Activated naive CD4-positive, alpha-beta T cell treated with anti-CD3 and anti-CD28 coated beads, Interleukin-2, amount 50 U/mL, for 24 hours (primary cell): Measurements from ENCODE around the gene DCAF8.
A peak's percentile ranks its signal among the peaks of the same experiment; 100 is the strongest.
"Not testable (repeated sequence)": the region's sequence is repeated elsewhere in the genome, so short reads cannot be mapped to it uniquely, and the experiment has no call there.

Experiments
- H3K27ac Mint-ChIP-seq: one replicate; pipeline ENCODE4 v1.8.0; 2021; ENCODE audit warnings: mild to moderate bottlenecking, mixed read lengths
- H3K27me3 Mint-ChIP-seq: one replicate; pipeline ENCODE4 v1.8.0; 2021; ENCODE audit warnings: mixed read lengths
- H3K36me3 Mint-ChIP-seq: one replicate; pipeline ENCODE4 v1.8.0; 2021; ENCODE audit warnings: mixed read lengths
- H3K4me1 Mint-ChIP-seq: one replicate; pipeline ENCODE4 v1.8.0; 2021; ENCODE audit warnings: mixed read lengths
- H3K4me3 Mint-ChIP-seq: one replicate; pipeline ENCODE4 v1.8.0; 2021; ENCODE audit warnings: mild to moderate bottlenecking, mixed read lengths
- H3K9me3 Mint-ChIP-seq: one replicate; pipeline ENCODE4 v1.8.0; 2021; ENCODE audit warnings: mixed read lengths

Gene DCAF8

DNA sequence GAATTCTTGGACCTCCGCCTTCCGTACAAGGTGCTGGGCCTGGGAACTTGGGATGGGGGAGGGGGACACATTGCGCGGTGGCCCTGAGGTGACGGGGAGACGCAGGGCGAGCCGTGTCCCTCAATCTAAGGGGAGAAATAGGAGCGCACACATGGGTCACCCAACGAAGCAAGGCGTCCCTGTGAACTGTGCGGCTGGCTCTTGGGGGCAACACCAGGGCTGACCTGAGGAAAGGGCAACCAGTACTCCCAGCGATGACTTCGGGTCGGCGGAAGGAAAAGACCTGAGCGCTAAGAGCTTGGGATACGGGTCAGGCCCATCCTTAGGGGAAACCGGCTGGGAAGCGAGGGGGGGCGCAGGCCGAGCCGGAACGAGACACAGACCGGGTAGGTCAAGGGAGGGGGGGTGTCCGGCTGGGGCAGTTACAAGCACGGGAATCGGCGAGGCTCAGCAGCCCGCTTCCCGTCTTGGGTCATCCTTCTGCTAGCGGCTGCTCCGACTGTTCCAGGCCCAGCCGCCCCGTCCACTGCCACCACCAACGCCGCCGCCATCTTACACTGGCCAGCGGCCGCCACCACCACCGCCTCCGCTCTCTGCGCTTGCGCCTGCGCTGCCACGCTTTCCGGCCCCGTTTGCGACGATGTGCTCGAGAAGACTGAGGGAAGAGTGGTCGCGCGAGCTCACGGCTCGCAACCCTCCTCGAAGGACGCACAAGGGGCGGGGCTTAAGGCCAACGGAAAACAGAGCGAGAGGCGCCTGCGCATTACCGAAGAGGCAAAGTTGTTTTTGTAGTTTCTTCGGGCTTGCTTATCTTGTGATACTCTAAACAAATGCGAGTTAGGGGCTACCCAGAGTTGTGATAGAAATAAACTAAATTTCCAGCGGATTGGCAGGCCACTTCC, at the start of gene DCAF8:
TSS of gene DCAF8 (minus strand) at position 657 of the 902 bp plus-strand sequence. CDS start 18,541 bp downstream, outside the sequence.
- H3K4me1 Mint-ChIP-seq: peaks cover 49% of the 10 kb centered on the region
- H3K27ac Mint-ChIP-seq: peak within 1 kb of the TSS; percentile 98
- H3K4me3 Mint-ChIP-seq: peak within 1 kb of the TSS; percentile 98
- H3K9me3 Mint-ChIP-seq: no peaks in the 10 kb centered on the region
- H3K27me3 Mint-ChIP-seq: no peaks in the 10 kb centered on the region
- H3K36me3 Mint-ChIP-seq: peaks cover 8% of the 10 kb centered on the region

- Mint-ChIP-seq H3K4me3 (no peak overlapping the region), H3K4me1 (peaks cover 4% of the 10 kb centered on the region), H3K9me3 (no peaks in the 10 kb centered on the region), H3K27me3 (no peaks in the 10 kb centered on the region), H3K36me3 (peaks cover 27% of the 10 kb centered on the region), H3K27ac (no peak overlapping the region)
These were observed 47.2 kb upstream of the DCAF8 start for GRCh38 chr1:160309571-160309970.

DNA sequence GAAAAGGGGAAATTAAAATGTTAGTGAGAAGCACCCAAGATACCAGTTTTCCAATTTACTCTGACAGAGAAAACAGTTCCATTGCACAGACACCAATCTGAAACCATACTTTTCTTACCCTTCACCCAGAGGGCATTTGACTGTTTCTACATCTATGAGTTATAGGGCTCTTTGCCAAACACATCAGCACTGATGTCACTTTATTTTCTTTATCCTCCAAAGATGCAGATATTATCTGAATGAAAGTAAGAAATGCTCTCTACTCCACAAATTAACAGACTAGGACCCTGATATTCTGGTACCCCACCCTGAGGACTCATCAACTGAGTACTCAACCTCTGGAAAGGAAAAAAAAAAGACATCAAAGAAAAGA, 46.8 kb upstream of the DCAF8 start:
- peaks cover 3% of the 10 kb centered on the region for H3K4me1 Mint-ChIP-seq
- peaks cover 27% of the 10 kb centered on the region for H3K36me3 Mint-ChIP-seq

GRCh38 chr1:160308451-160309184, 46.3 kb upstream of the DCAF8 start:
- Mint-ChIP-seq H3K27me3 (no peaks in the 10 kb centered on the region), H3K27ac (no peak overlapping the region)

More for the DNA sequence above, 46.8 kb upstream of the DCAF8 start:
- Mint-ChIP-seq H3K27ac (no peak overlapping the region), H3K27me3 (no peaks in the 10 kb centered on the region), H3K4me3 (no peak overlapping the region), H3K9me3 (no peaks in the 10 kb centered on the region)

DNA sequence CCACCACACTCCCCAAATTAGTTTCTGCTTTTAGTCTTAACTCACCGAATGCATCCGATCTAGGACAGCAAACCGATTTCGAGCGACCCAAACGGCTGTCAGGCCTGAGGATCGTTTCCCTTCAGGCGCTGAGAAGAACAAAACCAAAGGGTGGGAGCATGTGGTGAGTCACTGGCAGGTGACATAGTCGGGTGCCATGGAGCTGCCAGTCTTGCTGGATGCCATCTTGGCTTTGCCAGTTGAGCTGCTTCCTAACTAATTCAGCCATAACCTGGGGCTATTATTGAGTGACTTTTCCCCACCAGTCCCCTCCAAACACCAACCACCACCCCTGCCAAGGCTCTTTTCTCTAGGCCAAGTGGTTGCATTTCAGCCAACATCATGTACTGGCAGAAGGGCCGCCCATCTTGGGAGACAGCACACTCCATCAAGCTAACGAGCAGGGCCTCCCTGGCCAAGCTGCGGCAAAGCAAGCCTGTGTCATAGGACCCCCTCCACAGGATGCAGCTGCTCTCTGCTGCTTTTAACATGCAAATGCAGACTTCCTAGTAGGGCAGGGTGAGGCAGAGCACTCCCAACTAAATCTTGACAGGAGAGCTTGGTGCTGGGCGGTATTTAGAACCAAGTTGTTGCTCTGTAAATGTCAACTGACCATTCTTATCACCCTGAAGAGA, 44.9 kb upstream of the DCAF8 start:
- H3K4me1 Mint-ChIP-seq: no peaks in the 10 kb centered on the region
- H3K4me3 Mint-ChIP-seq: no peak overlapping the region
- no peak overlapping the region for H3K27ac Mint-ChIP-seq
- peaks cover 22% of the 10 kb centered on the region for H3K36me3 Mint-ChIP-seq
- no peaks in the 10 kb centered on the region for H3K27me3 Mint-ChIP-seq
- no peaks in the 10 kb centered on the region for H3K9me3 Mint-ChIP-seq

More at GRCh38 chr1:160308451-160309184, 46.3 kb upstream of the DCAF8 start:
- Mint-ChIP-seq H3K36me3 (peaks cover 26% of the 10 kb centered on the region), H3K9me3 (no peaks in the 10 kb centered on the region), H3K4me3 (no peak overlapping the region), H3K4me1 (no peaks in the 10 kb centered on the region)

GRCh38 chr1:160300173-160300572, 37.8 kb upstream of the DCAF8 start:
- H3K4me1 Mint-ChIP-seq: no peaks in the 10 kb centered on the region
- peaks cover 13% of the 10 kb centered on the region for H3K36me3 Mint-ChIP-seq
- H3K9me3 Mint-ChIP-seq: no peaks in the 10 kb centered on the region

GRCh38 chr1:160296036-160296435, 33.7 kb upstream of the DCAF8 start:
- Mint-ChIP-seq H3K36me3 (peaks cover 20% of the 10 kb centered on the region), H3K4me1 (peaks cover 3% of the 10 kb centered on the region), H3K9me3 (no peaks in the 10 kb centered on the region), H3K27ac (no peak overlapping the region), H3K27me3 (no peaks in the 10 kb centered on the region), H3K4me3 (no peak overlapping the region)

More at GRCh38 chr1:160300173-160300572, 37.8 kb upstream of the DCAF8 start:
- Mint-ChIP-seq H3K4me3 (no peak overlapping the region), H3K27me3 (no peaks in the 10 kb centered on the region), H3K27ac (no peak overlapping the region)

- no peaks in the 10 kb centered on the region for H3K27me3 Mint-ChIP-seq
- H3K4me3 Mint-ChIP-seq: no peak overlapping the region
- peaks cover 4% of the 10 kb centered on the region for H3K4me1 Mint-ChIP-seq
- no peaks in the 10 kb centered on the region for H3K9me3 Mint-ChIP-seq
- peaks cover 24% of the 10 kb centered on the region for H3K36me3 Mint-ChIP-seq
- no peak overlapping the region for H3K27ac Mint-ChIP-seq
These were observed 30.9 kb upstream of the DCAF8 start for GRCh38 chr1:160293020-160293968.

GRCh38 chr1:160291248-160292220, 29.2 kb upstream of the DCAF8 start:
- Mint-ChIP-seq H3K9me3 (no peaks in the 10 kb centered on the region), H3K27ac (no peak overlapping the region), H3K36me3 (peaks cover 18% of the 10 kb centered on the region), H3K4me1 (peaks cover 4% of the 10 kb centered on the region), H3K4me3 (no peak overlapping the region), H3K27me3 (no peaks in the 10 kb centered on the region)

DNA sequence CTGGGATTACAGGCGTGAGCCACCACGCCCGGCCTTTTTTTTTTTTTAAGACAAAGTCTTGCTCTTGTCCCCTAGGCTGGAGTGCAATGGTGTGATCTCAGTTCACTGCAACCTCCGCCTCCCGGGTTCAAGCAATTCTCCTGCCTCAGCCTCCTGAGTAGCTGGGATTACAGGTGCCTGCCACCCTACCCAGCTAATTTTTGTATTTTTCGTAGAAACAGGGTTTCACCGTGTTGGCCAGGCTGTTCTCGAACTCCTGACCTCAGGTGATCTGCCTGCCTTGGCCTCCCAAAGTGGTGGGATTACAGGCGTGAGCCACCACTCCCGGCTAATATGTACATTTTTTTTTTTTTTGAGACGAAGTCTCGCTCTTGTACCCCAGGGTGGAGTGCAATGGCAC, 25.4 kb upstream of the DCAF8 start:
- not testable (repeated sequence) for H3K27me3 Mint-ChIP-seq, H3K4me3 Mint-ChIP-seq, H3K27ac Mint-ChIP-seq, H3K9me3 Mint-ChIP-seq
- Mint-ChIP-seq H3K4me1 (peaks cover 28% of the 10 kb centered on the region), H3K36me3 (peaks cover 11% of the 10 kb centered on the region)

- no peak overlapping the region for H3K27ac Mint-ChIP-seq
- peaks cover 24% of the 10 kb centered on the region for H3K4me1 Mint-ChIP-seq
These were observed 23.2 kb upstream of the DCAF8 start for GRCh38 chr1:160285506-160285905.

GRCh38 chr1:160284782-160285344, 22.5 kb upstream of the DCAF8 start, which contains the start of gene PEX19:
Gene PEX19 (minus strand): TSS chr1:160285133. CDS start chr1:160285124, 9 bp downstream.
- peak within 1 kb of the TSS; percentile 96 for H3K27ac Mint-ChIP-seq
- H3K4me1 Mint-ChIP-seq: peaks cover 24% of the 10 kb centered on the region
- no peaks in the 10 kb centered on the region for H3K27me3 Mint-ChIP-seq
- H3K9me3 Mint-ChIP-seq: no peaks in the 10 kb centered on the region
- peak within 1 kb of the TSS; percentile 99 for H3K4me3 Mint-ChIP-seq
- peaks cover 9% of the 10 kb centered on the region for H3K36me3 Mint-ChIP-seq

More at GRCh38 chr1:160285506-160285905, 23.2 kb upstream of the DCAF8 start:
- peak overlapping the region; percentile 99 for H3K4me3 Mint-ChIP-seq
- peaks cover 7% of the 10 kb centered on the region for H3K36me3 Mint-ChIP-seq
- H3K9me3 Mint-ChIP-seq: no peaks in the 10 kb centered on the region
- H3K27me3 Mint-ChIP-seq: no peaks in the 10 kb centered on the region

DNA sequence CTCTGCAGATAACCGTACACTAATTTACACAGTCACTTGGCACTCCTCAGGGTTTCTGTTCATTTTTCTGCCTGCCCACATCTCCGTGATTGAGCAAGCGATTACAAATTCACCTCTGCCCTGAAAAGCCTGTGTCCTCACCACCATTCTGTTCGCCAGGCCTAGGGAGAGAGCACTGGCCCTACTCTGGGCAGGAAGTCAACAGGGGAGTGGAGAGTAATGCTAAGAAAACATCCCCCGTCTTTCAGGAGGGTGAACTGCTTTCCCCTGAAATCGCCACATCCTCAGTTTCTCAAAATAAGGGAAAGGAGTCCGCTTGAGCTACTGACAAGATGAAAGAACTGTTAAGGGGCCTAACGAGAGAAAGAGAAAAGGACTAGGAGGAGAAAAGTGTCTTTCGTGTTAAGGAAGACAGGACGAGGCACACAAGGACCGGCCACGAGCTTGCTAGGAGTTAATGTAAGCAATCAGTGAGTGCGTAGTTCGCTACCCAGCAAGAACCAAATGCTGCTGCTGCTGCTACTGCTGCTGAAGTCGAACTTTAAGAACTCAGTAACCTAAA, 22.0 kb upstream of the DCAF8 start:
- Mint-ChIP-seq H3K27me3 (no peaks in the 10 kb centered on the region), H3K36me3 (peaks cover 12% of the 10 kb centered on the region), H3K9me3 (no peaks in the 10 kb centered on the region), H3K27ac (peak overlapping the region; percentile 95), H3K4me1 (peaks cover 24% of the 10 kb centered on the region), H3K4me3 (peak overlapping the region; percentile 99)
